ENCODE data around the gene HOXB2.

GRCh38 chr17:48543107-48543853 lies 1.6 kb downstream of the HOXB2 start:
- TF ChIP-seq CTCF (IDR thresholded peaks at IDR 0.05 in 2 of 3, conservative IDR thresholded peaks at IDR 0.05 in 1 of 3; ENCODE audit: insufficient read depth in 2 of 3, low read depth in 1 of 3, low read length in 3 of 3) (peak in 1 of 3 experiments; percentile 20; a peak in 2 of 6 replicates), BHLHE40 (IDR thresholded peaks at IDR 0.05; ENCODE audit: low read length) (no peak), USF2 (CRISPR knock-in tag; IDR thresholded peaks at IDR 0.05) (no peak), RFX5 (IDR thresholded peaks at IDR 0.05; ENCODE audit: low read depth, low read length) (no peak), CEBPG (CRISPR knock-in tag; IDR thresholded peaks at IDR 0.05) (no peak), CEBPG (tag; conservative IDR thresholded peaks at IDR 0.05 in 1 of 2, IDR thresholded peaks at IDR 0.05 in 1 of 2) (no peak), ZBTB11 (CRISPR knock-in tag; IDR thresholded peaks at IDR 0.05) (0 out of 6 replicates have a peak, but pooled peaks of 1 of the 3 experiments have one; percentile 14), REST (IDR thresholded peaks at IDR 0.05; ENCODE audit: borderline replicate concordance) (no peak), REST (CRISPR knock-in tag; IDR thresholded peaks at IDR 0.05; ENCODE audit: low read depth) (no peak), EGR1 (conservative IDR thresholded peaks at IDR 0.05) (no peak), FOXJ3 (CRISPR knock-in tag; IDR thresholded peaks at IDR 0.05) (no peak), EZH2 (IDR thresholded peaks at IDR 0.05; ENCODE audit: borderline replicate concordance, low read depth, low read length) (no peak), ETV6 (IDR thresholded peaks at IDR 0.05; ENCODE audit: borderline replicate concordance in 1 of 2, low read depth in 2 of 2, low read length in 1 of 2) (no peak), ETV6 (CRISPR knock-in tag; IDR thresholded peaks at IDR 0.05; ENCODE audit: borderline replicate concordance) (no peak), ARNT (IDR thresholded peaks at IDR 0.05) (no peak)
